K562 (cell line): ENCODE measurements around the gene CUX1. TPM values are rescaled to one million over a fixed set of nuclear protein-coding genes. Genes with fewer than 3 reads are reported as not detected.
A peak's percentile ranks its signal among the peaks of the same experiment; 100 is the strongest.

ENCODE experiments used
- ATF7 ChIP-seq: fragments of 450-650 bp; IDR thresholded peaks from 2 replicates; pipeline ENCODE4 v1.7.1; 2014; ENCODE audit warnings: mild to moderate bottlenecking, moderate library complexity
- CC2D1A ChIP-seq: fragments of 450-650 bp; IDR thresholded peaks from 2 replicates; pipeline ENCODE4 v1.6.1; 2017; ENCODE audit warnings: mild to moderate bottlenecking
- CSDE1 ChIP-seq, 2 experiments: fragments of 450-650 bp; IDR thresholded peaks; 2 replicates each; pipeline ENCODE4 v1.6.1; 2016; ENCODE audit warnings: mild to moderate bottlenecking in 1 of 2
- ELF1 ChIP-seq: fragments of 200-800 bp; sonication (Bioruptor generic); IDR thresholded peaks from 2 replicates; pipeline ENCODE4 v1.6.1; 2016; ENCODE audit warnings: missing genetic modification characterization, missing compliant biosample characterization
- EP300 ChIP-seq: IDR thresholded peaks from 2 replicates; pipeline ENCODE4 v1.6.1; 2012; ENCODE audit warnings: low read length, improper control_type of control experiment
- ETS2 ChIP-seq: IDR thresholded peaks from 2 replicates; pipeline ENCODE4 v1.6.1; 2016; ENCODE audit warnings: borderline replicate concordance, missing genetic modification characterization, mild to moderate bottlenecking, moderate library complexity, missing compliant biosample characterization; ENCODE audit not compliant: poor library complexity, severe bottlenecking
- MAFK ChIP-seq: IDR thresholded peaks from 2 replicates; pipeline ENCODE4 v1.6.1; 2011; ENCODE audit warnings: low read length, improper control_type of control experiment
- NCOA4 ChIP-seq: fragments of 450-650 bp; IDR thresholded peaks from 2 replicates; pipeline ENCODE4 v1.6.1; 2018; ENCODE audit warnings: mild to moderate bottlenecking; ENCODE audit not compliant: partially characterized antibody
- POLR2G ChIP-seq: fragments of 200-400 bp; formaldehyde crosslinking; IDR thresholded peaks from 2 replicates; pipeline ENCODE4 v1.6.1; 2017; ENCODE audit warnings: low read depth, mild to moderate bottlenecking, antibody characterized with exemption, low read length, moderate library complexity
- SREBF2 ChIP-seq: sonication (generic); formaldehyde crosslinking; IDR thresholded peaks from 2 replicates; pipeline ENCODE4 v1.4.0; 2020; ENCODE audit warnings: mild to moderate bottlenecking, missing genetic modification reagents
- ZNF165 ChIP-seq: fragments of 250-450 bp; sonication (Bioruptor Pico); IDR thresholded peaks from 2 replicates; pipeline ENCODE4 v1.4.0; 2020; ENCODE audit warnings: borderline replicate concordance
- ZNF830 ChIP-seq: fragments of 250-450 bp; sonication (Bioruptor Pico); IDR thresholded peaks from 2 replicates; pipeline ENCODE4 v1.5.0; 2021; ENCODE audit warnings: mild to moderate bottlenecking
- polyA plus RNA-seq, 8 experiments: library from polyadenylated mRNA; depleted of rRNA in 4 of 8; stranded (reverse) in 5 of 8; unstranded in 3 of 8; fragments of >200 nt; fragmentation: Nextera tagmentation in 2 of 8; fragmentation: Illumina TruSeq in 1 of 8; extraction: Ambion mirVana in 2 of 8; extraction: Trizol in 1 of 8; gene quantifications; 2 replicates each; pipeline versions ENCODE4 v1.2.1 to v1.2.3, GENCODE V29; 2011 to 2014; ENCODE audit warnings: inconsistent platforms in 1 of 8, missing spikeins in 1 of 8
- total RNA-seq, 7 experiments: library from RNA; depleted of rRNA in 6 of 7; stranded (reverse); fragments of >200 nt in 6 of 7; fragmentation: Illumina TruSeq in 2 of 7; extraction: Trizol in 2 of 7; gene quantifications; 2 replicates each; pipeline versions ENCODE4 v1.2.1 to v1.2.3, GENCODE V29; 2011 to 2021; ENCODE audit warnings: low replicate concordance in 1 of 7
- TF ChIP-seq, protein P1 (sequence below): IDR thresholded peaks from 2 replicates; pipeline ENCODE4 v1.6.1; 2014; ENCODE audit warnings: antibody characterized with exemption
- TF ChIP-seq, protein P2 (sequence below), 2 experiments: fragments of 150-350 bp in 1 of 2; IDR thresholded peaks; 2 replicates each; pipeline ENCODE4 v1.6.1; 2012 to 2016; ENCODE audit warnings: low read depth in 2 of 2, low read length in 2 of 2, mild to moderate bottlenecking in 1 of 2, moderate library complexity in 1 of 2
- TF ChIP-seq, protein P3 (sequence below): fragments of 250-450 bp; sonication (Bioruptor Pico); IDR thresholded peaks from 2 replicates; pipeline ENCODE4 v1.4.0; 2020; ENCODE audit warnings: mild to moderate bottlenecking, moderate library complexity
- TF ChIP-seq, protein P4 (sequence below), 3 experiments: fragments of 200-800 bp in 1 of 3; fragments of 250-450 bp in 1 of 3; fragments of 450-650 bp in 1 of 3; sonication (Bioruptor Pico) in 1 of 3; sonication (Bioruptor generic) in 1 of 3; formaldehyde crosslinking in 1 of 3; IDR thresholded peaks; 2 replicates each; pipeline versions ENCODE4 v1.6.1 to v1.8.0; 2016 to 2022; ENCODE audit warnings: mild to moderate bottlenecking in 2 of 3, missing genetic modification characterization in 2 of 3, missing compliant biosample characterization in 1 of 3, moderate library complexity in 1 of 3
- TF ChIP-seq, protein P5 (sequence below): sonication (generic); formaldehyde crosslinking; IDR thresholded peaks from 2 replicates; pipeline ENCODE4 v1.8.0; 2022; ENCODE audit warnings: mild to moderate bottlenecking, low read depth, missing genetic modification reagents

Gene CUX1
- total and polyA plus RNA-seq, 9 of the 15 experiments (the other 6 are each of a cell fraction or from before 2014, with no cell fraction given): 3.6 to 55.3 (median 25.2) TPM

DNA sequence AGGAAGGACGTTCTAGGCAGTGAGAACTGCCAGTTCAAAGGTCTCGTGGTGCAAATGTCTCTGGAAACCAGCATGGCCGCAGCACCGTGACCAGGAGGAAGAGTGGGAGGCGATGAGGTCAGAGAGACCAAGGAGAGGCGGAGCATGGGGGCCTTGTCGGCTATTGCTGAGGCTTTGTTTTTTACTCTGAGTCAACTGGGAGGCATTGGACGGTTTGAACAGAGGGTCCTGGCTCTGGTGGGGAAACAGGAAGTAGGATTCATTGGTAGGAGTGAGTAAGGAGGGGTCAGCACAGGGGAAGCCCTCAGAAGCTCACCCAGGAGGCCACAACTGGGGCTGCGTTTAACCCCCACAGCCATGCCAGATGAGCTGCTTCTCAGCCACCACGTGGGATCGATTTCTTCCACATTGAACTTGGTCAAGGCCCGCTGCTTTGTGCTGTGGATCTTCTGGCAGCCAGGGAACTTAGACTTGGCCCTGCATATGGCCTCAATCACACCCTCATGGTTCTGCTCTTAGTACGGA, 447.0 kb downstream of the CUX1 start (continued):
- TF ChIP-seq, protein P1, sequence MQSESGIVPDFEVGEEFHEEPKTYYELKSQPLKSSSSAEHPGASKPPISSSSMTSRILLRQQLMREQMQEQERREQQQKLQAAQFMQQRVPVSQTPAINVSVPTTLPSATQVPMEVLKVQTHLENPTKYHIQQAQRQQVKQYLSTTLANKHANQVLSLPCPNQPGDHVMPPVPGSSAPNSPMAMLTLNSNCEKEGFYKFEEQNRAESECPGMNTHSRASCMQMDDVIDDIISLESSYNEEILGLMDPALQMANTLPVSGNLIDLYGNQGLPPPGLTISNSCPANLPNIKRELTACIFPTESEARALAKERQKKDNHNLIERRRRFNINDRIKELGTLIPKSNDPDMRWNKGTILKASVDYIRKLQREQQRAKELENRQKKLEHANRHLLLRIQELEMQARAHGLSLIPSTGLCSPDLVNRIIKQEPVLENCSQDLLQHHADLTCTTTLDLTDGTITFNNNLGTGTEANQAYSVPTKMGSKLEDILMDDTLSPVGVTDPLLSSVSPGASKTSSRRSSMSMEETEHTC: 0 out of 2 replicates have a peak, but pooled peaks have one; percentile 22
- no peak for TF ChIP-seq ETS2 (tag)
- TF ChIP-seq EP300: no peak
- no peak for TF ChIP-seq ZNF165 (CRISPR knock-in tag)
- TF ChIP-seq ATF7: peak; percentile 87
- TF ChIP-seq, protein P2, sequence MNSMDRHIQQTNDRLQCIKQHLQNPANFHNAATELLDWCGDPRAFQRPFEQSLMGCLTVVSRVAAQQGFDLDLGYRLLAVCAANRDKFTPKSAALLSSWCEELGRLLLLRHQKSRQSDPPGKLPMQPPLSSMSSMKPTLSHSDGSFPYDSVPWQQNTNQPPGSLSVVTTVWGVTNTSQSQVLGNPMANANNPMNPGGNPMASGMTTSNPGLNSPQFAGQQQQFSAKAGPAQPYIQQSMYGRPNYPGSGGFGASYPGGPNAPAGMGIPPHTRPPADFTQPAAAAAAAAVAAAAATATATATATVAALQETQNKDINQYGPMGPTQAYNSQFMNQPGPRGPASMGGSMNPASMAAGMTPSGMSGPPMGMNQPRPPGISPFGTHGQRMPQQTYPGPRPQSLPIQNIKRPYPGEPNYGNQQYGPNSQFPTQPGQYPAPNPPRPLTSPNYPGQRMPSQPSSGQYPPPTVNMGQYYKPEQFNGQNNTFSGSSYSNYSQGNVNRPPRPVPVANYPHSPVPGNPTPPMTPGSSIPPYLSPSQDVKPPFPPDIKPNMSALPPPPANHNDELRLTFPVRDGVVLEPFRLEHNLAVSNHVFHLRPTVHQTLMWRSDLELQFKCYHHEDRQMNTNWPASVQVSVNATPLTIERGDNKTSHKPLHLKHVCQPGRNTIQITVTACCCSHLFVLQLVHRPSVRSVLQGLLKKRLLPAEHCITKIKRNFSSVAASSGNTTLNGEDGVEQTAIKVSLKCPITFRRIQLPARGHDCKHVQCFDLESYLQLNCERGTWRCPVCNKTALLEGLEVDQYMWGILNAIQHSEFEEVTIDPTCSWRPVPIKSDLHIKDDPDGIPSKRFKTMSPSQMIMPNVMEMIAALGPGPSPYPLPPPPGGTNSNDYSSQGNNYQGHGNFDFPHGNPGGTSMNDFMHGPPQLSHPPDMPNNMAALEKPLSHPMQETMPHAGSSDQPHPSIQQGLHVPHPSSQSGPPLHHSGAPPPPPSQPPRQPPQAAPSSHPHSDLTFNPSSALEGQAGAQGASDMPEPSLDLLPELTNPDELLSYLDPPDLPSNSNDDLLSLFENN (IDR thresholded peaks at IDR 0.05; ENCODE audit: low read depth in 2 of 2, low read length in 2 of 2): no peak
- TF ChIP-seq CSDE1 (IDR thresholded peaks at IDR 0.05): no peak
- no peak for TF ChIP-seq POLR2G
- no peak for TF ChIP-seq MAFK
- no peak for TF ChIP-seq NCOA4
- TF ChIP-seq SREBF2 (CRISPR knock-in tag): no peak
- TF ChIP-seq ELF1 (tag): no peak
- no peak for TF ChIP-seq CC2D1A
- TF ChIP-seq, protein P3, sequence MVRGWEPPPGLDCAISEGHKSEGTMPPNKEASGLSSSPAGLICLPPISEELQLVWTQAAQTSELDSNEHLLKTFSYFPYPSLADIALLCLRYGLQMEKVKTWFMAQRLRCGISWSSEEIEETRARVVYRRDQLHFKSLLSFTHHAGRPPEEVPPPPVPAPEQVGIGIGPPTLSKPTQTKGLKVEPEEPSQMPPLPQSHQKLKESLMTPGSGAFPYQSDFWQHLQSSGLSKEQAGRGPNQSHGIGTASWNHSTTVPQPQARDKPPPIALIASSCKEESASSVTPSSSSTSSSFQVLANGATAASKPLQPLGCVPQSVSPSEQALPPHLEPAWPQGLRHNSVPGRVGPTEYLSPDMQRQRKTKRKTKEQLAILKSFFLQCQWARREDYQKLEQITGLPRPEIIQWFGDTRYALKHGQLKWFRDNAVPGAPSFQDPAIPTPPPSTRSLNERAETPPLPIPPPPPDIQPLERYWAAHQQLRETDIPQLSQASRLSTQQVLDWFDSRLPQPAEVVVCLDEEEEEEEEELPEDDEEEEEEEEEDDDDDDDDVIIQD (CRISPR knock-in tag): no peak
- TF ChIP-seq, protein P4, sequence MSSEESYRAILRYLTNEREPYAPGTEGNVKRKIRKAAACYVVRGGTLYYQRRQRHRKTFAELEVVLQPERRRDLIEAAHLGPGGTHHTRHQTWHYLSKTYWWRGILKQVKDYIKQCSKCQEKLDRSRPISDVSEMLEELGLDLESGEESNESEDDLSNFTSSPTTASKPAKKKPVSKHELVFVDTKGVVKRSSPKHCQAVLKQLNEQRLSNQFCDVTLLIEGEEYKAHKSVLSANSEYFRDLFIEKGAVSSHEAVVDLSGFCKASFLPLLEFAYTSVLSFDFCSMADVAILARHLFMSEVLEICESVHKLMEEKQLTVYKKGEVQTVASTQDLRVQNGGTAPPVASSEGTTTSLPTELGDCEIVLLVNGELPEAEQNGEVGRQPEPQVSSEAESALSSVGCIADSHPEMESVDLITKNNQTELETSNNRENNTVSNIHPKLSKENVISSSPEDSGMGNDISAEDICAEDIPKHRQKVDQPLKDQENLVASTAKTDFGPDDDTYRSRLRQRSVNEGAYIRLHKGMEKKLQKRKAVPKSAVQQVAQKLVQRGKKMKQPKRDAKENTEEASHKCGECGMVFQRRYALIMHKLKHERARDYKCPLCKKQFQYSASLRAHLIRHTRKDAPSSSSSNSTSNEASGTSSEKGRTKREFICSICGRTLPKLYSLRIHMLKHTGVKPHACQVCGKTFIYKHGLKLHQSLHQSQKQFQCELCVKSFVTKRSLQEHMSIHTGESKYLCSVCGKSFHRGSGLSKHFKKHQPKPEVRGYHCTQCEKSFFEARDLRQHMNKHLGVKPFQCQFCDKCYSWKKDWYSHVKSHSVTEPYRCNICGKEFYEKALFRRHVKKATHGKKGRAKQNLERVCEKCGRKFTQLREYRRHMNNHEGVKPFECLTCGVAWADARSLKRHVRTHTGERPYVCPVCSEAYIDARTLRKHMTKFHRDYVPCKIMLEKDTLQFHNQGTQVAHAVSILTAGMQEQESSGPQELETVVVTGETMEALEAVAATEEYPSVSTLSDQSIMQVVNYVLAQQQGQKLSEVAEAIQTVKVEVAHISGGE (CRISPR knock-in tag; IDR thresholded peaks at IDR 0.05): no peak
- TF ChIP-seq ZNF830 (CRISPR knock-in tag): no peak
- TF ChIP-seq, protein P5, sequence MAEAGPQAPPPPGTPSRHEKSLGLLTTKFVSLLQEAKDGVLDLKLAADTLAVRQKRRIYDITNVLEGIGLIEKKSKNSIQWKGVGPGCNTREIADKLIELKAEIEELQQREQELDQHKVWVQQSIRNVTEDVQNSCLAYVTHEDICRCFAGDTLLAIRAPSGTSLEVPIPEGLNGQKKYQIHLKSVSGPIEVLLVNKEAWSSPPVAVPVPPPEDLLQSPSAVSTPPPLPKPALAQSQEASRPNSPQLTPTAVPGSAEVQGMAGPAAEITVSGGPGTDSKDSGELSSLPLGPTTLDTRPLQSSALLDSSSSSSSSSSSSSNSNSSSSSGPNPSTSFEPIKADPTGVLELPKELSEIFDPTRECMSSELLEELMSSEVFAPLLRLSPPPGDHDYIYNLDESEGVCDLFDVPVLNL (CRISPR knock-in tag): no peak
